ENCODE results near the gene ANKRD7. TPM values are rescaled to one million over a fixed set of nuclear protein-coding genes. Genes with fewer than 3 reads are reported as not detected.

ANKRD7 gene
- total RNA-seq, 2 donors from 2014 or later = 0.36 to 73.0 TPM

DNA sequence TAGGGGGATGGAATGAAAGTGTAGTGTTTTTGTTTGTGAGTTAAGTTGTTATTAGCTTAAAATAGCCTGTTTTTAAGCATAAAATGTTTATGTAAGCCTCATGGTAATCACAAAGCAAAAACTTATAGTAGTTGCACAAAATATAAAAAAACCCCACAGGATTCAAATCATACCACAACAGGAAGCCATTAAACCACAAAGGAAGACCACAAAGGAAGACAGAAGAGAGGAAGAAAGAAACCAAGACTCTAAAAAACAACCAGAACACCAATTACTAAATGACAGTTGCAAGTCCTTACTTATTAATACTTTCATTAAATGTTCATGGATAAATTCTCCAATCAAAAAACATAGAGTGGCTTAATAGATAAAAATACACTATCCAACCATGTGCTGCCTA, 63.6 kb downstream of the ANKRD7 start:
- DNase-seq (ENCODE audit: low spot score) = no peak
- no peak overlapping the region for H3K4me3 ChIP-seq
- H3K36me3 ChIP-seq = no peaks in the 10 kb centered on the region
- no peaks in the 10 kb centered on the region for H3K9me3 ChIP-seq
- intact Hi-C loops (cut with DNase I) = no loop called here
- H3K27me3 ChIP-seq (replicated peaks; ENCODE audit: insufficient read depth) = no peaks in the 10 kb centered on the region
- H3K27ac ChIP-seq = no peak overlapping the region
- H3K4me1 ChIP-seq (replicated peaks) = no peaks in the 10 kb centered on the region
- no peak for TF ChIP-seq POLR2A (IDR thresholded peaks at IDR 0.05)
- TF ChIP-seq POLR2AphosphoS5 (IDR thresholded peaks at IDR 0.05) = no peak
- TF ChIP-seq, protein P1, sequence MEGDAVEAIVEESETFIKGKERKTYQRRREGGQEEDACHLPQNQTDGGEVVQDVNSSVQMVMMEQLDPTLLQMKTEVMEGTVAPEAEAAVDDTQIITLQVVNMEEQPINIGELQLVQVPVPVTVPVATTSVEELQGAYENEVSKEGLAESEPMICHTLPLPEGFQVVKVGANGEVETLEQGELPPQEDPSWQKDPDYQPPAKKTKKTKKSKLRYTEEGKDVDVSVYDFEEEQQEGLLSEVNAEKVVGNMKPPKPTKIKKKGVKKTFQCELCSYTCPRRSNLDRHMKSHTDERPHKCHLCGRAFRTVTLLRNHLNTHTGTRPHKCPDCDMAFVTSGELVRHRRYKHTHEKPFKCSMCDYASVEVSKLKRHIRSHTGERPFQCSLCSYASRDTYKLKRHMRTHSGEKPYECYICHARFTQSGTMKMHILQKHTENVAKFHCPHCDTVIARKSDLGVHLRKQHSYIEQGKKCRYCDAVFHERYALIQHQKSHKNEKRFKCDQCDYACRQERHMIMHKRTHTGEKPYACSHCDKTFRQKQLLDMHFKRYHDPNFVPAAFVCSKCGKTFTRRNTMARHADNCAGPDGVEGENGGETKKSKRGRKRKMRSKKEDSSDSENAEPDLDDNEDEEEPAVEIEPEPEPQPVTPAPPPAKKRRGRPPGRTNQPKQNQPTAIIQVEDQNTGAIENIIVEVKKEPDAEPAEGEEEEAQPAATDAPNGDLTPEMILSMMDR (IDR thresholded peaks at IDR 0.05) = no peak

DNA sequence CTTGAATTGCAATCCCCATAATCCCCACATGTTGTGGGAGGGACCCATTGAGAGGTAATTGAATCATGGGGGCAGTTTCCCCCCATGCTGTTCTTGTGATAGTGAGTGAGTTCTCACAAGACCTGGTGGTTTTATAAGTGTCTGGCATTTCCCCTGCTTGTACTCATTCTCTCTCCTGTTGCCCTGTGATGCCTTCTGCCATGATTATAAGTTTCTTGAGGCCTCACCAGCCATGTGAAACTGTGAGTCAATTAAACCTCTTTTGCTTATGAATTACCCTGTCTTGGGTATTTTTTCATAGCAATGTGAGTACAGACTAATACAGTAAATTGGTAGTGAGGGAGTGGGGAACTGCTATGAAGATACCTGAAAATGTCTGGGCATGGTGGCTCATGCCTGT, 65.0 kb downstream of the ANKRD7 start:
- Histone ChIP-seq H3K36me3 (no peaks in the 10 kb centered on the region), H3K27ac (no peak overlapping the region), H3K9me3 (no peaks in the 10 kb centered on the region), H3K4me3 (no peak overlapping the region), H3K27me3 (replicated peaks; ENCODE audit: insufficient read depth) (no peaks in the 10 kb centered on the region), H3K4me1 (replicated peaks) (no peaks in the 10 kb centered on the region)
- TF ChIP-seq POLR2A (IDR thresholded peaks at IDR 0.05) = no peak
- no peak for TF ChIP-seq POLR2AphosphoS5 (IDR thresholded peaks at IDR 0.05)
- TF ChIP-seq, protein P1 (IDR thresholded peaks at IDR 0.05) = no peak
- DNase-seq (ENCODE audit: low spot score) = no peak
- intact Hi-C loops (cut with DNase I) = no loop called here

Other genes with a start within 250 kb of the ANKRD7 start
- 10 to 100 TPM; 24.8 to 29.3 TPM for gene LSM8, start 40.5 kb upstream of the ANKRD7 start, total RNA-seq

Data from prostate gland (tissue), 2 donors.